GM18858 (cell line): Measurements from ENCODE around the gene HECW1.
"Not testable (repeated sequence)": the region's sequence is repeated elsewhere in the genome, so short reads cannot be mapped to it uniquely, and the experiment has no call there.

ENCODE experiments used
- ATAC-seq: cut with Tn5 transposase; IDR thresholded peaks from one replicate; pipeline ENCODE4 v1.9.1; 2021; ENCODE audit not compliant: unreplicated experiment

Gene HECW1

GRCh38 chr7:43345696-43346095 is 233.2 kb downstream of the HECW1 start:
- not testable (repeated sequence) for ATAC-seq

DNA sequence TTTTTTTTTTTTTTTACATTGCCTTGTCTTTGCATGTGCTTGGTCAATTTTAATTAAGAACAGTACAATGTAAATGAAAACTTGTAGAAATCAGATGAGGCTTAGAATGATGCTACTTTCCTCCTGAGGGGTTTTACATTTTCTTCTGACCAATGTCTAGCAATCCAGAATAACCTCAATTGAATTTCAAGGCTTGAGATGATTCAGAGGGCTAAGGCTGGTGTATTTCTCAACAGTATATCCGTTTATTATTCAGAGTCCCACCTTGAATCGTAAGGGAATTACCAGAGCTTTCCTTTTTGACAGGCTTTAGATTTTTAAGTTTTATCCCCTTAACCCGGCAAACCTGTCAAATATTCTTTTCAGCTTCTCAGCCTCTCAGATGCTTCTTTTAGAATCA is 239.2 kb downstream of the HECW1 start:
- no peak for ATAC-seq

- ATAC-seq = no peak
These were observed 241.5 kb downstream of the HECW1 start for GRCh38 chr7:43353902-43354301.

DNA sequence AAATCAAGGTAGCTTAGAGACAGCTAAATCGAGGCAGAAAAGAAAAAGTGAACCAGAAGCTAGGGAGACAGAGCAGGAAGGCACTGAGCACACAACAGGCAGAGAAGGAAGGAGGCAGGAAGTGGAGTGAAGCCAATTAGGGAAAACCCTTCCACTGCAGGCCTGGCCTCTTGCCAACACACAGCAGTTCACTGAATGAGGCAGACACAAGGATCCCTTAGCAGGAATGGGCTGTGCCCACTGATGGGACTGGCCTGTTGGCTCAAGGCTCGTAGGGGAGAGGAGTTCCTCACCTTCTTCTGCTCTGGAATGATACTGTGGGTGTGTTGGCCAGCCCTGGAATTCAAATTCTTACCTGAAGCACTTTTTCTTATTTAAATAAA is 250.2 kb downstream of the HECW1 start:
- ATAC-seq = no peak

DNA sequence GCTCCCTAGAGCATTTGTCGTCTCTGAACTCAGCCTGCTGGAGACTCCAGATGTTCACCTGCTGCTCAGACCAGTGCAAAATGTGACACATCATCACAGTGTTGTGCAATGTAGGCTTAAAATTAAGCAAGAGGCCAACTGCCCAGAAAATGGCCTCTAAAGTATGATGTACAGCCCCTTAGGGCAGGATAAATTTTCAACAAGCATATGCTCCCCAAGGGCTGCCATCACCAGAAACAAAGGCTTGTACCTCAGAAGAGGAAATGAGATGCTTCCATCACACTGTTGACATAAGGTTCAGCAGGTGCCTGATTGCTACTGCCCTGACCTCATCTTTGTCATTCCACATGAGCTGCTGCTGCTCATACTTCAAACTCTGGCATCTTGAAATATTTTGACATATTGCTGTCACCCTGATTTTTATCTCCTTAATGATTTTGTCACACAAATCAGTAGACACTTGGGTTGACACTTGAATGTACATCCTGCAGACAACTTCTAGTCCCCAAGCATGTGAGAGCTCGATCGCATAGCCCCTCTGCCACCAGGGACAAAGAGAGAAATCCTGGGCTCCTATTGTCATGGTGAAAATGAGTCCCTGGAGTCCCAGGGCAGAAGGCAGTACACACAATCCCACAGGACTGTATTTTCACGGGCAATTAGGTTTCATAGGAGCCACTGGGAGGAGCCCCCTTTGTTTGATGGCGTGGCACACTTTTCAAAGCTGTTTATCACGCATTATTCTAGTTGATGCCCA is 250.8 kb downstream of the HECW1 start:
- no peak for ATAC-seq

DNA sequence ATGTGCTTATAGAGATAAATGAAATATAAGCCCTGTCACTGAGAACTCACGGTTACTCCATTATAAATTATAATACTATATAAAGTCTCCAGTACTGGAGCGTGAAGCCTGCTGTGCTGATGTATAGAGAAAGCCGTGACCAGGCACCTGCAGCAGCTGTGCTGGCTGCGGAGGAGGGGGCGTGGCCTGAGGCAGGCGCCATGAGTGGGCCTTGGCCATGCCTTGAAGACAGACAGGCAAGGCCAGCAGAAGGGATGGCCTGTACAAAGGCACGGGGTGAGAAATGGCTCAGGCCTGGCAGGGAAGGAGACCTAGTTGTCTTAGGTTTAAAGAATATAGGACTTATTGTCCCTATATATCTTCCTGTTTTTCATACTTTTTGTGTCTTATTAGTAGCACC is 251.9 kb downstream of the HECW1 start:
- no peak for ATAC-seq

DNA sequence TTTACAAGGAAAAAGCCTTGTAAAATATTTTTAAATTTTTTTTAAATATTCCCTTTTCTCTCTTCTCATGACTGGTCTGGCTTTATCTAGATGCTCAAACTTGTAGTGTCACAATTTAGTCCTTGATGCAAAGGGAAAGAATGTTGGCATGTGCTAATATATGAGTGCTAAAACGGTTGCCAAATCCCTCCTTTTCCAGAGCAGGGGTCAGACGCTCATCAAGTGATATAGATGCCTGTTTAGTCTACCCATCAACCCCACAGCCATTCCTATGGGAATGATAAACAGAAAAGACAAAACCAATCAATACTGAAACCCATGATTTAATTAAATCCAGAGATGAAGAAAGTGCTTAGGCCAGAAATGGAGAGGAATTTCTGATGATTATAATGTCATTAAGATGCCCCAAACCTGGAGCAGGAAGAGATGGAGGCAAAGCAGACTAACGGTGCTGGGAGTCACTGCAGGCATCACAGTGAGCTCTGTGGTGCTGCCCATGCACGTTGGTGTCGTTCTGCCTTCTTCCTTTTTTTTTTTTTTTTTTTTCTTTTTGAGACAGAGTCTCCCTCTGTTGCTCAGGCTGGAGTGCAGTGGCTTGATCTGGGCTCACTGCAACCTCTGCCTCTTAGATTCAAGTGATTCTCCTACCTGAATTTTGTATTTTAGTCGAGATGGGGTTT is 260.4 kb downstream of the HECW1 start:
- no peak for ATAC-seq

GRCh38 chr7:43377196-43377960 is 264.9 kb downstream of the HECW1 start:
- ATAC-seq = no peak

DNA sequence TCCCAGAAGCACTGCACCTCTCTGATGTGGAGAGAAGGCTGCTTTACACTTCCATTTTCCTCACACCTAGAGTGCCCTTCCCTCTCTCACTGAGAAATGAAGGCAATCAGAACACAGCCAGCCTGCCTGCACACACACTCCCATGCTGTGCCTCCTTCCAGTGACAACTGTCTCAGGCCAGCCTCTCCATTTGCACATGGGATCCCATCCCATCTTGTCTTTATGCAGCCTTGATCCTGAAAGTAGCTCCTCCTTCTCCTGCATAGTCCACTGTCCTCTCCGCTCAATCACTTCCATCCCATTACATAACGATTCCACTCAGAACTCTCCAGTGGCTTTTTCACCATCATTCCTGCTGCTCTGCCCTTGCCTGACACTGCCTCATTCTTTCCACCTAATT is 266.8 kb downstream of the HECW1 start:
- no peak for ATAC-seq

GRCh38 chr7:43384616-43385308 is 272.3 kb downstream of the HECW1 start:
- ATAC-seq = no peak

DNA sequence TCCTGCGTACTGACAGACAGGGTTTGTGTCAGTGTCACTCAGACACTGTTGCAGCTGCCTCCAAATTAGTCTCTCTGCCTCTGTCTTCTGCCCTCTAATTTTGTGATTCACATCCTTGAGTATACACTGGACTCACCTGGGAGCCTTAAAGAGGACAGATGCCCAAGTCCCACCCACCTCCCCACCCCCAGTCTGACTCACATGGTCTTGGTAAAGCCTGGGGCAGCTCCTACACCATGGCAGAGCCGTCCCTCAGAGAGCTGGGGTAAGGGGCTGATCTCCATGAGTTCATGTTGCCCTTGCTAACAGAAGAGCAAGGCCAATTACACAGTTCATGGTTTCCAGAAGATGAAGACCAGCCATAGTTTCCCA is 272.8 kb downstream of the HECW1 start:
- ATAC-seq = no peak

DNA sequence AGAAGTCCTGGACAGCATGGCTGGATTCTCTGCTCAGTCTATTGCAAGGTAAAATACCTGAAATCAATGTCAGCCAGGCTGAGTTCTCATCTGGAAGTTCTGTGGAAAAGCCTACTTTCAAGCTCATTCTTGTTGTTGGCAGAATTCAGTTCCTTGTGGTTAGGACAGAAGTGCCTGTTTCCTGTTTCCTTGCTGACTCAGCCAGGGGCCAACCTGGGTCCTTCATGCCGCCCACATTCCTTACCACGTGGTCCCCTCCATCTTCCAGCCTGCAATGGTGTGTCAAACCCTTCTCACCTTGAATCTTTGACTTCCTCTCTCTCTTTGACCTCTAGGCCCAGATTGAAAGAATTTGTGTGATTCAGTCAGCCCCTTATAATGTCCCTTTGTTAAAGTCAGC is 273.4 kb downstream of the HECW1 start:
- ATAC-seq = no peak

DNA sequence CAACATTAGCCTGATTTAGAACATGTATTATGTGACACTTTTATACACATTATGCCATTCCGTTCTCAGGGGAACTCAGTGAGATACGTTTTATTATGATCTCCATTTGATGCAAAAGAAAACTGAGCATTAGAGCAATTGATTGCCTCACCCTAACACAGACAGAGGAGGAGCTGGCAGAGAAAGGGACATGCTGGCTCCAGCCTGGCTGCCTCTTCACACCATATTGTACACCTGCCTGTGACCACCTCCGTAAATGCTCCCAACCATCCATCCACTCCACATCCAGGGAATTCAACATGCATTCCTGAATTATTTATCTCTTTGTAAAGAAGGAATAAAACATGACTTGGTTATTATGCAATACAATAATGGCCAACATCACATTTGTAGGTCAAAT is 275.5 kb downstream of the HECW1 start:
- no peak for ATAC-seq

- no peak for ATAC-seq
These were observed 278.1 kb downstream of the HECW1 start for GRCh38 chr7:43390576-43390975.

GRCh38 chr7:43391518-43391917 is 279.1 kb downstream of the HECW1 start:
- no peak for ATAC-seq

DNA sequence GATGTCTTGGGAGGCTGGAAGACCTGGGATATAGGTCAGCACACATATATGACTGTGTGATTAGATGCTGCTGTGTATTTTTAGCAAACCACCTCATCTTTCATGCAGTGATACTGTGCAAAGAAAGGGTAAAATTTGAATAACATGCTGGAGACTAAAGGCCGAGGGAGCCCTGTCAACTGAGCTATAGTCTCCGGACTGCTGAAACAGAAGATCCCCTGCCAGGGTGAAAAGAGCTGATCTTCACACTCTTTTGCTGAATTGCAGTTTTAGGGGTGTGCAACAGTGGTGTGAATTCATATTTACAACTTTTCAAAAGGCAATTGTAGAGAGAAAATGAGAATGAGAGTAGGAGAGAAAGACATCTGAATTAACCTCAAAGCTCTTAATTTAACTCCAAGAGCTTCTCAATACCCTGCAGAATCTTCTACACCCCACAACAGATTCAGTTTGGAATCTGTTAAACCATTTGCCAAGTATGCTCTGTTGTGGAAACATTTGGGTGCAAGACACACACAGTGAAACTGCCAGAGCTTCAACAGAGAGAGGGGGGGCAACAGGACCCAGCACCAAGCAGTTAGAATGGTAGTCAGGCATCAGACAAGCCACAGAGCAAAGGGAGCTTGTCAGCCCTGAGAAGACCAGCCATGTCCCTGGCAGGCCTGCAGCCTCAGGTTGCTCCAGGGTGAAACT is 280.3 kb downstream of the HECW1 start:
- no peak for ATAC-seq

DNA sequence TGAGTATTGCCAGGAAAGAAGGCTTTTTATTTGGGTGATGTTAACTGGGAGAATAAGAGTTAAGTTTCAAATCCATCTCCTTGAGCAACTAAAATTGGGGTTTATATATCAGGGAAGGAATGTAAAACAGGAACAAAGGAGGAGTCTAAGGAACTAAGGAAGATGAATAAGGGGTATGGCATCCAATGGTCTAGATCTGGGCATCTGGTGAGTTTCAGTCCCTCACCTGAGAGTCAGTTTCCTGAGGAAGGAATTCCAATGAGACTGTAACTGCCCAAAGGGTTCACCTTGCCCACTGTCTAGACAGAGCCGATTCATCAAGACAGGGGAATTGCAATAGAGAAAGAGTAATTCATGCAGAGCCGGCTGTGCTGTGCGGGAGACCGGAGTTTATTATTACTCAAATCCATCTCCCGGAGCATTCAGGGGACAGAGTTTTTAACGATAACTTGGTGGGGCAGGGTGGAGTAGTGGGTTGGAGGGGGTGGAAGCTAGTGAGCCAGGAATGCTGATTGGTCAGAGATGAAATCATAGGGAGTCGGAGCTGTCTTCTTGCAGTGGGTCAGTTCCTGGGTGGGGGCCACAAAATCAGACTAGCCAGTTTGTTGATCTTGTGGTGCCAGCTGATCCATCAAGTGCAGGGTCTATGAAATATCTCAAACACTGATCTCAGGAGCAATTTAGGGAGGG is 282.1 kb downstream of the HECW1 start:
- ATAC-seq = no peak

GRCh38 chr7:43395351-43395750 is 282.9 kb downstream of the HECW1 start:
- no peak for ATAC-seq

- ATAC-seq = no peak
These were observed 283.8 kb downstream of the HECW1 start for GRCh38 chr7:43396187-43396740.

DNA sequence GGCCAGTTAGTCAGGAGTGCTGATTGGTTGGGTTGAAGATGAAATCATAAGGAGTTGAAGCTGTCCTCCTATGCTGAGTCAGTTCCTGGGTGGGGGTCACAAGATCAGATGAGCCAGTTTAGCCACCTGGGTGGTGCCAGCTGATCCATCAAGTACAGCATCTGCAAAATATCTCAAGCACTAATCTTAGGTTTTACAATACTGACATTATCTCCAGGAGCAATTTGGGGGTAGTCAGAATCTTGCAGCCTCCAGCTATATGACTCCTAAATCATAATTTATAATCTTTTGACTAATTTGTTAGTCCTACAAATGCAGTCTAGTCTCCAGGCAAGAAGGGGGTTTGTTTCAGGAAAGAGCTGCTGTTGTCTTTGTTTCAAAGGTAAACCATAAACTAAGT is 286.4 kb downstream of the HECW1 start:
- ATAC-seq = no peak
